Dendritic cell treated with granulocyte-macrophage colony-stimulating factor and Interleukin-4, amounts not matched to agents 40 ng/mL and 50 ng/mL, for 4 days (primary cell): ENCODE data around the gene OSBPL6.
A peak's percentile ranks its signal among the peaks of the same experiment; 100 is the strongest.

Experiments
- H3K27ac Mint-ChIP-seq: one replicate; pipeline ENCODE4 v1.8.0; 2022; ENCODE audit warnings: mild to moderate bottlenecking, mixed read lengths
- H3K27me3 Mint-ChIP-seq: one replicate; pipeline ENCODE4 v1.8.0; 2022; ENCODE audit warnings: mild to moderate bottlenecking, mixed read lengths
- H3K36me3 Mint-ChIP-seq: one replicate; pipeline ENCODE4 v1.8.0; 2022; ENCODE audit warnings: low read depth, mixed read lengths
- H3K4me1 Mint-ChIP-seq: one replicate; pipeline ENCODE4 v1.8.0; 2022; ENCODE audit warnings: low read depth, mixed read lengths
- H3K4me3 Mint-ChIP-seq: one replicate; pipeline ENCODE4 v1.8.0; 2022; ENCODE audit warnings: mild to moderate bottlenecking, moderate library complexity, mixed read lengths
- H3K9me3 Mint-ChIP-seq: one replicate; pipeline ENCODE4 v1.8.0; 2022; ENCODE audit warnings: mixed read lengths
- intact Hi-C: fragments of 100-400 bp; cut with micrococcal nuclease; formaldehyde crosslinking; loops from one replicate; pipeline ENCODE4 v1.15.0; 2022

The OSBPL6 gene

DNA sequence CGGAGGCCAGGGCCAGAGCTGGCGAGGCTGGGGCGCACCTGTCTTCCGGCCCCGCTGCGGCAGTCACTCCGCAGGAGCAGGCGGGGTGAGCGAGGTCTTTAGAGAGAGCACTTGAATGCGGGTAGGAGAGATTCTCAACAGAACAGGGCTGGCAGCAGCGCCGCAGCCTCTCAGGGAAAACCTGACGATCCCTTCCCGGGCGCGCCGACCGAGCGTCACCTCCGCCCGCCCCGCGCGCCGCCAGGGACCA lies 256.1 kb downstream of the OSBPL6 start:
- H3K4me3 Mint-ChIP-seq = peak overlapping the region; percentile 88
- H3K4me1 Mint-ChIP-seq = peaks cover 26% of the 10 kb centered on the region

DNA sequence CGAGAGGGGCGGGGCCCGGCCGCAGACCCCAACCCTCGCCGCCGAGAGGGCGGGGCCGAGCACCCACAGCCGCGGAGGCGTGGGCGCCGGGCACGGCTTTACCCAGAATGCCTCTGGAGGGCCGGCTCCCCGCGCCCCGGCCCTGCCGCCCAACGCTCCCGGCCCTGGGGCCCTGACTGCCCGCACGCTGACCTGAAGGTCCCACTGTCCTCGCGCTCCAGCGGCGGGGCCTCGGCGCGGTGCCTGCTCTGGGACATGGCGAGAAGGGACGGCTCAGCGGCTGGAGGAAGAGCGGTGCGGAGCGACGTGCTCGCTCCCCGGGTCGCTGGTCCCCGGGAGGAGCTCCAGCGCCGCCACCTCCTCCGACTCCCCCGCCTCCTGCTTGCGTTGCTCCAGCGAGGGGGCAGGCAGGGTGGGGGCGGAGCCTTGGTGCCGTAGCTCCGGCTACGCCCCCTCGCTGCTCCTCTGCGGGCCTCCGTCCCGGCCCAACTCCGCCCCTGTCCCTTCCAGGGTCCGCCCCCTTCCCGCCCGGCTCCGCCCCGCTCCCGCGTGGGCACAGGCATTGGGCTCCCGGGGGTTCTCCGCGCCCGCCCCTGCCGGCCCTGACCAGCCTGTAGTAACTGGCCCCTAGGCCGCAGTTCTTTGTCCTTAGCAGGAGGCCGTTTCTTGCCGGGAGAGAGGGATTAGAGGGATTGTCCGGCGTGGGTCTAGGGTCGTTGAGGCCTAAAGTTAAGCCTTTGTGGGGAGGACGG lies 256.6 kb downstream of the OSBPL6 start, which contains the start of the genes PJVK and PRKRA:
Gene PJVK (plus strand): TSS at position 605 of the 752 bp plus-strand sequence. CDS start 2,032 bp downstream, outside the sequence.
Gene PRKRA (minus strand): TSS at position 402 of the 752 bp plus-strand sequence. CDS start 145 bp downstream, at position 257.
- H3K9me3 Mint-ChIP-seq = no peaks in the 10 kb centered on the region
- intact Hi-C loops = loop anchor here (1.0 to 2.0 kb wide), 3 partner anchors 29 to 72 kb away; partner anchors contain the start of gene PLEKHA3
- H3K4me3 Mint-ChIP-seq = peak within 1 kb of the TSS; percentile 88
- H3K27ac Mint-ChIP-seq = peak within 1 kb of the TSS; percentile 98
- H3K27me3 Mint-ChIP-seq = peaks cover 3% of the 10 kb centered on the region
- H3K4me1 Mint-ChIP-seq = peaks cover 26% of the 10 kb centered on the region
- H3K36me3 Mint-ChIP-seq = peaks cover 38% of the 10 kb centered on the region

More for the DNA sequence above, 256.1 kb downstream of the OSBPL6 start:
- Mint-ChIP-seq H3K9me3 (no peaks in the 10 kb centered on the region), H3K27ac (peak overlapping the region; percentile 98), H3K27me3 (peaks cover 3% of the 10 kb centered on the region), H3K36me3 (peaks cover 43% of the 10 kb centered on the region)
- intact Hi-C loops = loop anchor here (1.0 to 2.0 kb wide), 2 partner anchors 36 to 72 kb away; no protein-coding TSS in a partner anchor

DNA sequence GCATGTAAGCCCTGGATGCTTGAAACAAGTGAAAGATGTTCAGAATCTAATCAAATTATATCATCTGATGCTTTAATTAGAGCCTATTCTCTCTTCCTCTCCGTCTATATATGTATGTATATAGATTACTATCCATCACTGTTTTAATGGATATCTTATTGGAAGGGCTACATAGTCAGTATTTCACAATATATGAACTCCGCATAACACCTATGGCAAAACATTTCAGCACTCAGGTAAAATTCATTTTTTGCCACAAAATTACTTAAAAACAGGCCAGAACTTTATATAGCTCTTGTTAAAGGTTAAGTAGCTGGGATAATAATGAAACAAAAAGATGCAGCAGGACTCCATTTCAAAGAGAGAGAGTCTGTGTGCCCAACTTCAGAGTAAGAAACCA lies 258.0 kb downstream of the OSBPL6 start:
- Mint-ChIP-seq H3K27me3 (peaks cover 3% of the 10 kb centered on the region), H3K4me1 (peaks cover 26% of the 10 kb centered on the region), H3K36me3 (peaks cover 25% of the 10 kb centered on the region), H3K27ac (no peak overlapping the region), H3K9me3 (no peaks in the 10 kb centered on the region), H3K4me3 (no peak overlapping the region)
- intact Hi-C loops = no loop called here
